Measurements from ENCODE around the gene UBR3. TPM values are rescaled to one million over a fixed set of nuclear protein-coding genes. Genes with fewer than 3 reads are reported as not detected.

The UBR3 gene
- polyA plus RNA-seq, 1 donor from 2014 or later = 75.2 TPM

DNA sequence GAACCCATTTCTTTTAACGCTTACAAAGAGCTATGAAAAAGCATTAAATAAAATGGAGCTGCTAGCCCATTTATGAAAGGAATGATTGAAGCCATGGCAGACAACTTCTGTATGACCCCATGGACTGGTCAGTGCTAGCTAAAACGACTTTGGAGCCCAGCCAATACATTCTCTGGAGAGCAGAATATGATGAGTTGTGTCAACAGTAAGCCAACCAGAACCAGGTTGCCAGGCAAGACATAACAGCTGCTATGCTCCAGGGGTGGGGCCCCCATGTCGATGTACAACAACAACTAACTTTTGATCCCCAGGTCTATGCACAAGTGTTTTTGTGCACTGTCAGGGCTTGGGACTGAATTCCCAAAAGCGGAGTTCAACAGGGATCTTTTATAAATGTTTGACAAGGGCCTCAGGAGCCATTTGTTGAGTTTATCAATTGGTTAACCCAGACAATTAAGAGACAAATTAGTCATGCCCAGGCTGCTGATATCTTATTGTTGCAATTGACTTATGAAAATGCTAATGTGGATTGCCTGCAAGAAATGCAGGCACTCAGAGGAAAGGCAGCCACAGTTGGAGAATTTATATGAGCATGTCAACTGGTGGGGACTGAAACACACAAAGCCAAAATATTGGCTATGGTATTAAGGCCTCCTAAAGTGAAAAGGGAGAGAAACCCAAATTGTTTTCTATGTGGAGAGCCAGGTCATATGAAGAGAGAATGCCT lies 286.1 kb downstream of the UBR3 start:
- TF ChIP-seq MXI1 (conservative IDR thresholded peaks at IDR 0.05; ENCODE audit: poor library complexity, severe bottlenecking) = no peak
- TF ChIP-seq TAF1 (IDR thresholded peaks at IDR 0.05; ENCODE audit: low read depth) = no peak
- TF ChIP-seq, protein P1, sequence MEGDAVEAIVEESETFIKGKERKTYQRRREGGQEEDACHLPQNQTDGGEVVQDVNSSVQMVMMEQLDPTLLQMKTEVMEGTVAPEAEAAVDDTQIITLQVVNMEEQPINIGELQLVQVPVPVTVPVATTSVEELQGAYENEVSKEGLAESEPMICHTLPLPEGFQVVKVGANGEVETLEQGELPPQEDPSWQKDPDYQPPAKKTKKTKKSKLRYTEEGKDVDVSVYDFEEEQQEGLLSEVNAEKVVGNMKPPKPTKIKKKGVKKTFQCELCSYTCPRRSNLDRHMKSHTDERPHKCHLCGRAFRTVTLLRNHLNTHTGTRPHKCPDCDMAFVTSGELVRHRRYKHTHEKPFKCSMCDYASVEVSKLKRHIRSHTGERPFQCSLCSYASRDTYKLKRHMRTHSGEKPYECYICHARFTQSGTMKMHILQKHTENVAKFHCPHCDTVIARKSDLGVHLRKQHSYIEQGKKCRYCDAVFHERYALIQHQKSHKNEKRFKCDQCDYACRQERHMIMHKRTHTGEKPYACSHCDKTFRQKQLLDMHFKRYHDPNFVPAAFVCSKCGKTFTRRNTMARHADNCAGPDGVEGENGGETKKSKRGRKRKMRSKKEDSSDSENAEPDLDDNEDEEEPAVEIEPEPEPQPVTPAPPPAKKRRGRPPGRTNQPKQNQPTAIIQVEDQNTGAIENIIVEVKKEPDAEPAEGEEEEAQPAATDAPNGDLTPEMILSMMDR (IDR thresholded peaks at IDR 0.05; ENCODE audit: poor library complexity, severe bottlenecking) = no peak
- TF ChIP-seq SMC3 (conservative IDR thresholded peaks at IDR 0.05; ENCODE audit: poor library complexity) = no peak
- TF ChIP-seq, protein P2, sequence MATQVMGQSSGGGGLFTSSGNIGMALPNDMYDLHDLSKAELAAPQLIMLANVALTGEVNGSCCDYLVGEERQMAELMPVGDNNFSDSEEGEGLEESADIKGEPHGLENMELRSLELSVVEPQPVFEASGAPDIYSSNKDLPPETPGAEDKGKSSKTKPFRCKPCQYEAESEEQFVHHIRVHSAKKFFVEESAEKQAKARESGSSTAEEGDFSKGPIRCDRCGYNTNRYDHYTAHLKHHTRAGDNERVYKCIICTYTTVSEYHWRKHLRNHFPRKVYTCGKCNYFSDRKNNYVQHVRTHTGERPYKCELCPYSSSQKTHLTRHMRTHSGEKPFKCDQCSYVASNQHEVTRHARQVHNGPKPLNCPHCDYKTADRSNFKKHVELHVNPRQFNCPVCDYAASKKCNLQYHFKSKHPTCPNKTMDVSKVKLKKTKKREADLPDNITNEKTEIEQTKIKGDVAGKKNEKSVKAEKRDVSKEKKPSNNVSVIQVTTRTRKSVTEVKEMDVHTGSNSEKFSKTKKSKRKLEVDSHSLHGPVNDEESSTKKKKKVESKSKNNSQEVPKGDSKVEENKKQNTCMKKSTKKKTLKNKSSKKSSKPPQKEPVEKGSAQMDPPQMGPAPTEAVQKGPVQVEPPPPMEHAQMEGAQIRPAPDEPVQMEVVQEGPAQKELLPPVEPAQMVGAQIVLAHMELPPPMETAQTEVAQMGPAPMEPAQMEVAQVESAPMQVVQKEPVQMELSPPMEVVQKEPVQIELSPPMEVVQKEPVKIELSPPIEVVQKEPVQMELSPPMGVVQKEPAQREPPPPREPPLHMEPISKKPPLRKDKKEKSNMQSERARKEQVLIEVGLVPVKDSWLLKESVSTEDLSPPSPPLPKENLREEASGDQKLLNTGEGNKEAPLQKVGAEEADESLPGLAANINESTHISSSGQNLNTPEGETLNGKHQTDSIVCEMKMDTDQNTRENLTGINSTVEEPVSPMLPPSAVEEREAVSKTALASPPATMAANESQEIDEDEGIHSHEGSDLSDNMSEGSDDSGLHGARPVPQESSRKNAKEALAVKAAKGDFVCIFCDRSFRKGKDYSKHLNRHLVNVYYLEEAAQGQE (IDR thresholded peaks at IDR 0.05; ENCODE audit: borderline replicate concordance) = no peak
- Histone ChIP-seq H3K4me2 (ENCODE audit: low read length) (no peak overlapping the region), H3K4me3 (ENCODE audit: low read length) (no peak overlapping the region), H3K79me2 (replicated peaks; ENCODE audit: insufficient read depth, low read length) (no peaks in the 10 kb centered on the region), H3K27ac (ENCODE audit: low read length) (no peak overlapping the region), H3K27me3 (ENCODE audit: insufficient read depth, low read depth, low read length) (no peaks in the 10 kb centered on the region), H3K36me3 (ENCODE audit: insufficient read depth, low read length) (no peaks in the 10 kb centered on the region), H3K9ac (ENCODE audit: low read length) (no peak overlapping the region), H2AFZ (ENCODE audit: low read depth, low read length) (no peak overlapping the region), H4K20me1 (ENCODE audit: insufficient read depth) (no peaks in the 10 kb centered on the region), H3K9me2 (ENCODE audit: insufficient read depth, low read length) (no peaks in the 10 kb centered on the region), H3F3A (ENCODE audit: insufficient read depth, low read length, poor library complexity, severe bottlenecking) (no peaks in the 10 kb centered on the region), H3K9me3 (ENCODE audit: low read length) (no peaks in the 10 kb centered on the region)

- Histone ChIP-seq H3K4me3 (ENCODE audit: low read length) (no peak overlapping the region), H3K36me3 (ENCODE audit: insufficient read depth, low read length) (no peaks in the 10 kb centered on the region), H3K9me2 (ENCODE audit: insufficient read depth, low read length) (no peaks in the 10 kb centered on the region), H3K9ac (ENCODE audit: low read length) (no peak overlapping the region), H2AFZ (ENCODE audit: low read depth, low read length) (no peak overlapping the region), H3K27ac (ENCODE audit: low read length) (no peak overlapping the region), H3K9me3 (ENCODE audit: low read length) (no peaks in the 10 kb centered on the region), H3K79me2 (replicated peaks; ENCODE audit: insufficient read depth, low read length) (no peaks in the 10 kb centered on the region), H3K4me2 (ENCODE audit: low read length) (no peak overlapping the region), H3F3A (ENCODE audit: insufficient read depth, low read length, poor library complexity, severe bottlenecking) (no peaks in the 10 kb centered on the region), H4K20me1 (ENCODE audit: insufficient read depth) (no peaks in the 10 kb centered on the region), H3K27me3 (ENCODE audit: insufficient read depth, low read depth, low read length) (no peaks in the 10 kb centered on the region)
- TF ChIP-seq TAF1 (IDR thresholded peaks at IDR 0.05; ENCODE audit: low read depth) (no peak), MXI1 (conservative IDR thresholded peaks at IDR 0.05; ENCODE audit: poor library complexity, severe bottlenecking) (no peak), EP300 (conservative IDR thresholded peaks at IDR 0.05; ENCODE audit: poor library complexity, severe bottlenecking) (no peak), EZH2 (IDR thresholded peaks at IDR 0.05; ENCODE audit: borderline replicate concordance, insufficient read depth, low read length, poor library complexity, severe bottlenecking) (no peak), POLR2AphosphoS5 (IDR thresholded peaks at IDR 0.05) (no peak), SMC3 (conservative IDR thresholded peaks at IDR 0.05; ENCODE audit: poor library complexity) (no peak), RAD21 (conservative IDR thresholded peaks at IDR 0.05) (no peak)
- TF ChIP-seq, protein P1 (IDR thresholded peaks at IDR 0.05; ENCODE audit: poor library complexity, severe bottlenecking) = no peak
- TF ChIP-seq, protein P2 (IDR thresholded peaks at IDR 0.05; ENCODE audit: borderline replicate concordance) = no peak
These were observed 288.4 kb downstream of the UBR3 start for GRCh38 chr2:170115501-170116229.
